Smooth muscle cell (in vitro differentiated cells): Measurements from ENCODE around the gene LRRC70. TPM values are rescaled to one million over a fixed set of nuclear protein-coding genes. Genes with fewer than 3 reads are reported as not detected.

ENCODE experiments used
- DNase-seq: peaks from one replicate; lab custom pipeline; 2025; ENCODE audit not compliant: unreplicated experiment; lab: John Stamatoyannopoulos, UW
- H2AFZ ChIP-seq: fragments of 200-600 bp; sonication (generic); 2 replicates; pipeline ENCODE4 v1.6.0; 2016; ENCODE audit warnings: antibody characterized with exemption, low read depth, mild to moderate bottlenecking
- H3F3A ChIP-seq: fragments of 200-600 bp; sonication (generic); 2 replicates; pipeline ENCODE4 v1.6.0; 2017; ENCODE audit warnings: antibody characterized with exemption, low read depth
- H3K27ac ChIP-seq: fragments of 200-600 bp; sonication (generic); 2 replicates; pipeline ENCODE4 v1.5.1; 2016; ENCODE audit warnings: low read depth, mild to moderate bottlenecking
- H3K27me3 ChIP-seq: fragments of 200-600 bp; sonication (generic); 2 replicates; pipeline ENCODE4 v1.6.1; 2016; ENCODE audit warnings: low read depth, mild to moderate bottlenecking
- H3K36me3 ChIP-seq: fragments of 200-600 bp; sonication (generic); 2 replicates; pipeline ENCODE4 v1.5.1; 2016; ENCODE audit warnings: low read depth
- H3K4me1 ChIP-seq: fragments of 200-600 bp; sonication (generic); 2 replicates; pipeline ENCODE4 v1.5.1; 2016; ENCODE audit warnings: low read depth
- H3K4me2 ChIP-seq: fragments of 200-600 bp; sonication (generic); 2 replicates; pipeline ENCODE4 v1.6.0; 2016; ENCODE audit warnings: mild to moderate bottlenecking
- H3K4me3 ChIP-seq: fragments of 200-600 bp; sonication (generic); 2 replicates; pipeline ENCODE4 v1.5.1; 2016; ENCODE audit warnings: mild to moderate bottlenecking
- H3K79me2 ChIP-seq: fragments of 200-600 bp; sonication (generic); 2 replicates; pipeline ENCODE4 v1.6.0; 2016; ENCODE audit warnings: low read depth, mild to moderate bottlenecking
- H3K9ac ChIP-seq: fragments of 200-600 bp; sonication (generic); 2 replicates; pipeline ENCODE4 v1.6.0; 2016; ENCODE audit warnings: low read depth
- H3K9me3 ChIP-seq: fragments of 200-600 bp; sonication (generic); replicated peaks from 2 replicates; pipeline ENCODE4 v1.5.1; 2016; ENCODE audit warnings: low read depth
- H4K20me1 ChIP-seq: fragments of 200-600 bp; sonication (generic); 2 replicates; pipeline ENCODE4 v1.6.0; 2016; ENCODE audit warnings: low read depth
- CTCF ChIP-seq: fragments of 200-600 bp; sonication (generic); IDR thresholded peaks from 2 replicates; pipeline ENCODE4 v1.5.1; 2017; ENCODE audit warnings: borderline replicate concordance, mild to moderate bottlenecking, antibody characterized with exemption; ENCODE audit not compliant: insufficient read depth, poor library complexity, severe bottlenecking
- WGBS: methylation state at CpG from one replicate; pipeline ENCODE4 v1.1.7; 2016; ENCODE audit warnings: low lambda C conversion rate; 5-methylcytosine and 5-hydroxymethylcytosine counted together
- polyA plus RNA-seq: library from polyadenylated mRNA; unstranded; fragments of >200 nt; fragmentation: Nextera tagmentation; extraction: Ambion mirVana; gene quantifications from 2 replicates; pipeline ENCODE4 v1.2.1, GENCODE V29; 2016
- total RNA-seq: library from RNA; depleted of rRNA; stranded (reverse); fragments of >200 nt; gene quantifications from 2 replicates; pipeline ENCODE4 v1.2.3, GENCODE V29; 2014

The LRRC70 gene
- total and polyA plus RNA-seq, 2 experiments from 2014 or later, result 0.22 to 0.36 TPM

DNA sequence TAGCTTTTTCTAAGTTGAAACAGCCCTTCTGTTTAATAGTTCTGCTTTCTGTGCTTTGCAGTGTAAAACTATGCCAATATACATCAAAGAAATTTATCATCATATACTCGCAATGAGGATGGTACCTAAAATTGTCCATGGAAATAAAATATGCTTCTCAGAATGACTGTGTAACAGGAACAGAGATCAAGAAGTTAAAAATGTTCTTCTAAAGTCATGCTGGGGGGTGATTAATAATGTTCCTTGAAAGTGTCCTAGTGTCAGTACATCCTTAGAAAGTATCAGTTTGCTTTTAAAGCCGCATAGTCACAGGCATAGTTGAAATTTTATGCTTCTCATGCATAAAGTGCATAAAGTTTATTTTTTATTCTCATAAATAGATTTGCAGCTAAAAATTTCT, 4.0 kb upstream of the LRRC70 start:
- no peak overlapping the region for H3K4me2 ChIP-seq
- no peaks in the 10 kb centered on the region for H3K79me2 ChIP-seq
- H3K27me3 ChIP-seq, result no peaks in the 10 kb centered on the region
- WGBS, result 95% methylated on average over 2 of the region's 2 CpGs
- no peak overlapping the region for H2AFZ ChIP-seq
- no peak overlapping the region for H3K4me3 ChIP-seq
- no peaks in the 10 kb centered on the region for H4K20me1 ChIP-seq
- no peak overlapping the region for H3K27ac ChIP-seq
- no peaks in the 10 kb centered on the region for H3K9me3 ChIP-seq
- no peaks in the 10 kb centered on the region for H3K36me3 ChIP-seq
- DNase-seq, result no peak
- no peak for TF ChIP-seq CTCF
- H3K4me1 ChIP-seq, result peaks cover 10% of the 10 kb centered on the region
- no peaks in the 10 kb centered on the region for H3F3A ChIP-seq
- no peak overlapping the region for H3K9ac ChIP-seq

GRCh38 chr5:62575066-62575465, 3.6 kb upstream of the LRRC70 start:
- Histone ChIP-seq H4K20me1 (no peaks in the 10 kb centered on the region), H3K79me2 (no peaks in the 10 kb centered on the region), H3K4me1 (peaks cover 10% of the 10 kb centered on the region), H3K9ac (no peak overlapping the region), H3K4me2 (no peak overlapping the region), H3K36me3 (no peaks in the 10 kb centered on the region), H3K27me3 (no peaks in the 10 kb centered on the region), H3F3A (no peaks in the 10 kb centered on the region), H3K9me3 (no peaks in the 10 kb centered on the region), H2AFZ (no peak overlapping the region), H3K4me3 (no peak overlapping the region), H3K27ac (no peak overlapping the region)
- no peak for TF ChIP-seq CTCF
- WGBS, result 92% methylated on average over 2 of the region's 2 CpGs
- DNase-seq, result no peak

GRCh38 chr5:62575489-62575888, 3.1 kb upstream of the LRRC70 start:
- no peaks in the 10 kb centered on the region for H3K27me3 ChIP-seq
- no peaks in the 10 kb centered on the region for H3K9me3 ChIP-seq
- H3K27ac ChIP-seq, result no peak overlapping the region
- DNase-seq, result no peak
- peaks cover 10% of the 10 kb centered on the region for H3K4me1 ChIP-seq
- H3K9ac ChIP-seq, result no peak overlapping the region
- H3F3A ChIP-seq, result no peaks in the 10 kb centered on the region
- no peak overlapping the region for H3K4me2 ChIP-seq
- H3K36me3 ChIP-seq, result no peaks in the 10 kb centered on the region
- 100% methylated on average over 1 of the region's 1 CpG for WGBS
- TF ChIP-seq CTCF, result no peak
- H4K20me1 ChIP-seq, result no peaks in the 10 kb centered on the region
- H3K79me2 ChIP-seq, result no peaks in the 10 kb centered on the region
- no peak overlapping the region for H2AFZ ChIP-seq
- H3K4me3 ChIP-seq, result no peak overlapping the region

GRCh38 chr5:62576570-62577170, 1.9 kb upstream of the LRRC70 start:
- H3K9ac ChIP-seq, result no peak overlapping the region
- WGBS, result 97% methylated on average over 4 of the region's 4 CpGs

More at GRCh38 chr5:62576570-62577170, 1.9 kb upstream of the LRRC70 start:
- no peak overlapping the region for H3K4me3 ChIP-seq
- peaks cover 10% of the 10 kb centered on the region for H3K4me1 ChIP-seq
- no peaks in the 10 kb centered on the region for H3K36me3 ChIP-seq
- no peak overlapping the region for H3K4me2 ChIP-seq
- no peak overlapping the region for H3K27ac ChIP-seq
- H3K9me3 ChIP-seq, result no peaks in the 10 kb centered on the region
- no peaks in the 10 kb centered on the region for H3K79me2 ChIP-seq
- no peaks in the 10 kb centered on the region for H3K27me3 ChIP-seq
- no peak for DNase-seq
- no peaks in the 10 kb centered on the region for H4K20me1 ChIP-seq
- no peak for TF ChIP-seq CTCF
- H3F3A ChIP-seq, result no peaks in the 10 kb centered on the region
- no peak overlapping the region for H2AFZ ChIP-seq
